ENCODE measurements around the gene ABCA1.
A peak's percentile ranks its signal among the peaks of the same experiment; 100 is the strongest.

The ABCA1 gene

DNA sequence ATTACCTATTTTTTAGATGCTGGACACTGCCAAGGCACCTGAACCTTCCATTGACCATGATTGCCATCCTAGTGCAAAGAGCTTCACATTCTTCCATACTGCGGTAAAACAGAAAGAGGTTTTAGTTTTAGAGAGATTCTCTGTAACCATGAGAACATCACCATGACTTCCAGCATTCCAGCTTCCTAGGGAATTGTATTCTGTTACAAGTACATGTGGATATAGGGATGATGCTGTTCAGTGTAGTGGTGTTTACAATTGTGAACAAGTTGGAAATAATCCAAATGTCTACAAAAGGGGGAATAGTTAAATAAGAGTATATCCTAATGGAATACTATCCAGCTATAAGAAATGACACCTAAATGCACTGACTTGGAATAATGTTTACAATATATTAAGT lies 141.7 kb downstream of the ABCA1 start:
- no peaks in the 10 kb centered on the region for H3K27me3 ChIP-seq (ENCODE audit: insufficient read depth, low read length, poor library complexity)
- no peaks in the 10 kb centered on the region for H3K4me1 ChIP-seq (ENCODE audit: insufficient read depth, low read length)
- no peaks in the 10 kb centered on the region for H3K36me3 ChIP-seq (ENCODE audit: insufficient read depth, low read length)
- no peak overlapping the region for H3K27ac ChIP-seq (ENCODE audit: low read length)
- H3K9ac ChIP-seq (ENCODE audit: low read depth, low read length), result no peak overlapping the region
- ATAC-seq (ENCODE audit: insufficient read depth, low read depth) (no peak), DNase-seq (no peak)
- no peak overlapping the region for H3K4me2 ChIP-seq (ENCODE audit: insufficient read depth, low read length)
- H3K79me2 ChIP-seq (ENCODE audit: insufficient read depth, low read length), result no peaks in the 10 kb centered on the region
- no peaks in the 10 kb centered on the region for H3K9me3 ChIP-seq (ENCODE audit: insufficient read depth, low read length, severe bottlenecking)
- TF ChIP-seq EZH2 (IDR thresholded peaks at IDR 0.05; ENCODE audit: borderline replicate concordance, low read depth, low read length, severe bottlenecking), result no peak
- TF ChIP-seq, protein P1, sequence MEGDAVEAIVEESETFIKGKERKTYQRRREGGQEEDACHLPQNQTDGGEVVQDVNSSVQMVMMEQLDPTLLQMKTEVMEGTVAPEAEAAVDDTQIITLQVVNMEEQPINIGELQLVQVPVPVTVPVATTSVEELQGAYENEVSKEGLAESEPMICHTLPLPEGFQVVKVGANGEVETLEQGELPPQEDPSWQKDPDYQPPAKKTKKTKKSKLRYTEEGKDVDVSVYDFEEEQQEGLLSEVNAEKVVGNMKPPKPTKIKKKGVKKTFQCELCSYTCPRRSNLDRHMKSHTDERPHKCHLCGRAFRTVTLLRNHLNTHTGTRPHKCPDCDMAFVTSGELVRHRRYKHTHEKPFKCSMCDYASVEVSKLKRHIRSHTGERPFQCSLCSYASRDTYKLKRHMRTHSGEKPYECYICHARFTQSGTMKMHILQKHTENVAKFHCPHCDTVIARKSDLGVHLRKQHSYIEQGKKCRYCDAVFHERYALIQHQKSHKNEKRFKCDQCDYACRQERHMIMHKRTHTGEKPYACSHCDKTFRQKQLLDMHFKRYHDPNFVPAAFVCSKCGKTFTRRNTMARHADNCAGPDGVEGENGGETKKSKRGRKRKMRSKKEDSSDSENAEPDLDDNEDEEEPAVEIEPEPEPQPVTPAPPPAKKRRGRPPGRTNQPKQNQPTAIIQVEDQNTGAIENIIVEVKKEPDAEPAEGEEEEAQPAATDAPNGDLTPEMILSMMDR (IDR thresholded peaks at IDR 0.05; ENCODE audit: borderline replicate concordance, extremely low read depth, low read length, poor library complexity, severe bottlenecking), result no peak
- H3K4me3 ChIP-seq (ENCODE audit: low read depth in 1 of 2, low read length in 2 of 2), result no peak overlapping the region
- H4K20me1 ChIP-seq (ENCODE audit: insufficient read depth, low read length), result no peaks in the 10 kb centered on the region
- H2AFZ ChIP-seq (ENCODE audit: low read depth, low read length), result no peak overlapping the region

DNA sequence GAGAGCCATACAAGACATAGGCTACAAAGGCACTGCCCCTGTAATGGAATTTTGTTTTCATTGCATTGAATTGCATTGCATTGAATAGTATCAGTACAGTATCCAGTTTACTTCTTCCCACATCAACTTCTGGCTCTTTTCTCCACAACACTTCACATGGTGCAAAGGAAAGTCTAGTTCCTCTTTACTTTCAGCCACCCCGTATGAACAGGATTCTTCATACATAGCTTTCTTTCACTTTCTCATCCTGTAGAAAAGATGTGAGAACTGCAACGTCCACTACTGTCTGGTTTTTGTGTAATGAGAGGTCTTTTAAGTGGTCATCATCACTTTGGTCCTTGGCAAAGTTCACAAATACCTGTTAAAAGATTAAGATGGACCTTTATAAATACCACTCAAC lies 143.9 kb downstream of the ABCA1 start:
- no peak for ATAC-seq (ENCODE audit: insufficient read depth, low read depth)
- H3K9me3 ChIP-seq (ENCODE audit: insufficient read depth, low read length, severe bottlenecking), result no peaks in the 10 kb centered on the region
- no peak overlapping the region for H3K4me2 ChIP-seq (ENCODE audit: insufficient read depth, low read length)

GRCh38 chr9:104783588-104783987 lies 144.4 kb downstream of the ABCA1 start:
- Histone ChIP-seq H3K9ac (ENCODE audit: low read depth, low read length) (no peak overlapping the region), H3K36me3 (ENCODE audit: insufficient read depth, low read length) (no peaks in the 10 kb centered on the region), H3K79me2 (ENCODE audit: insufficient read depth, low read length) (no peaks in the 10 kb centered on the region), H3K27me3 (ENCODE audit: insufficient read depth, low read length, poor library complexity) (no peaks in the 10 kb centered on the region), H3K9me3 (ENCODE audit: insufficient read depth, low read length, severe bottlenecking) (no peaks in the 10 kb centered on the region), H4K20me1 (ENCODE audit: insufficient read depth, low read length) (no peaks in the 10 kb centered on the region), H2AFZ (ENCODE audit: low read depth, low read length) (no peak overlapping the region), H3K4me2 (ENCODE audit: insufficient read depth, low read length) (no peak overlapping the region), H3K4me1 (ENCODE audit: insufficient read depth, low read length) (no peaks in the 10 kb centered on the region), H3K27ac (ENCODE audit: low read length) (no peak overlapping the region), H3K4me3 (ENCODE audit: low read depth in 1 of 2, low read length in 2 of 2) (no peak overlapping the region)
- DNase-seq (no peak), ATAC-seq (ENCODE audit: insufficient read depth, low read depth) (no peak)
- TF ChIP-seq EZH2 (IDR thresholded peaks at IDR 0.05; ENCODE audit: borderline replicate concordance, low read depth, low read length, severe bottlenecking), result no peak

More for the DNA sequence above, 143.9 kb downstream of the ABCA1 start:
- no peak for DNase-seq
- no peaks in the 10 kb centered on the region for H4K20me1 ChIP-seq (ENCODE audit: insufficient read depth, low read length)
- no peak for TF ChIP-seq EZH2 (IDR thresholded peaks at IDR 0.05; ENCODE audit: borderline replicate concordance, low read depth, low read length, severe bottlenecking)
- TF ChIP-seq, protein P1 (IDR thresholded peaks at IDR 0.05; ENCODE audit: borderline replicate concordance, extremely low read depth, low read length, poor library complexity, severe bottlenecking), result no peak
- H3K36me3 ChIP-seq (ENCODE audit: insufficient read depth, low read length), result no peaks in the 10 kb centered on the region
- no peaks in the 10 kb centered on the region for H3K27me3 ChIP-seq (ENCODE audit: insufficient read depth, low read length, poor library complexity)
- H3K27ac ChIP-seq (ENCODE audit: low read length), result no peak overlapping the region
- no peaks in the 10 kb centered on the region for H3K4me1 ChIP-seq (ENCODE audit: insufficient read depth, low read length)
- no peak overlapping the region for H3K4me3 ChIP-seq (ENCODE audit: low read depth in 1 of 2, low read length in 2 of 2)
- H3K9ac ChIP-seq (ENCODE audit: low read depth, low read length), result no peak overlapping the region
- no peaks in the 10 kb centered on the region for H3K79me2 ChIP-seq (ENCODE audit: insufficient read depth, low read length)
- H2AFZ ChIP-seq (ENCODE audit: low read depth, low read length), result no peak overlapping the region

DNA sequence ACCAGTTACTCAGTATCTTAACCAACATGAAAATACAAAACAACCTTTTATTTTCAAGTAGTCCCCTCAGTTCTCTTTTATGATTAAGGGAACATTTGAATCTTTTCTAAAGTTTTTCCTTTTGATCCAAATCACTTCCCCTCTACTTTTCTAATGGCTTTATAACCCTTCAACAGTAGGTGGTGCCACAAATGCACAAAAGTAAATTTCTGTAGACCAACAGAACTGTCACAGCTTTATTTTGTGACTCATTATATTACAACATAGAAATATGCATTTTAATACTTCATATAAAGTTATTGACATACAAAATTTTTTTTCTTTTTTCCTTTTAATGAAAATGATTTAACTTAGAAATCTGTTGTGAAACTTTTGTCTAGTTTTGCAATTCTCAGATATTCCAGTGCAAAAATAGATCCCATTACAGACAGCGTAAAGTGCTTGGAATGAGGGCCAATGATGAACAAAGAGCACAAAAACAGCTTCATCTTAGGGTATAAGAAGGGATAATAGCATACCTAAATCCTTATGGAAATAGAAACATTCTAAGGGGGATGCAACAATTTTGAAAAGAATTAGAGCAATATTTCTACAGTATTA lies 147.1 kb downstream of the ABCA1 start:
- no peak overlapping the region for H3K27ac ChIP-seq (ENCODE audit: low read length)
- DNase-seq (no peak), ATAC-seq (ENCODE audit: insufficient read depth, low read depth) (no peak)
- no peaks in the 10 kb centered on the region for H3K36me3 ChIP-seq (ENCODE audit: insufficient read depth, low read length)
- no peaks in the 10 kb centered on the region for H3K79me2 ChIP-seq (ENCODE audit: insufficient read depth, low read length)
- H2AFZ ChIP-seq (ENCODE audit: low read depth, low read length), result no peak overlapping the region
- H3K4me3 ChIP-seq (ENCODE audit: low read depth in 1 of 2, low read length in 2 of 2), result no peak overlapping the region
- H3K4me1 ChIP-seq (ENCODE audit: insufficient read depth, low read length), result no peaks in the 10 kb centered on the region
- TF ChIP-seq, protein P1 (IDR thresholded peaks at IDR 0.05; ENCODE audit: borderline replicate concordance, extremely low read depth, low read length, poor library complexity, severe bottlenecking), result peak; percentile 61
- no peak for TF ChIP-seq EZH2 (IDR thresholded peaks at IDR 0.05; ENCODE audit: borderline replicate concordance, low read depth, low read length, severe bottlenecking)
- H3K9ac ChIP-seq (ENCODE audit: low read depth, low read length), result no peak overlapping the region
- H3K4me2 ChIP-seq (ENCODE audit: insufficient read depth, low read length), result no peak overlapping the region
- no peaks in the 10 kb centered on the region for H3K27me3 ChIP-seq (ENCODE audit: insufficient read depth, low read length, poor library complexity)
- no peaks in the 10 kb centered on the region for H4K20me1 ChIP-seq (ENCODE audit: insufficient read depth, low read length)
- no peaks in the 10 kb centered on the region for H3K9me3 ChIP-seq (ENCODE audit: insufficient read depth, low read length, severe bottlenecking)

Data from DND-41 (cell line).